CD4-positive, alpha-beta T cell treated with Interleukin-4 for 1 hour (primary cell): ENCODE measurements around the gene COL4A3.
A peak's percentile ranks its signal among the peaks of the same experiment; 100 is the strongest.
"Not testable (repeated sequence)": the region's sequence is repeated elsewhere in the genome, so short reads cannot be mapped to it uniquely, and the experiment has no call there.

Source experiments
- DNase-seq, 2 donors: peaks; one replicate each; pipeline ENCODE4 v3.0.0-alpha.2; 2020 to 2022

COL4A3 gene

GRCh38 chr2:227160164-227160563 lies 4.3 kb upstream of the COL4A3 start:
- DNase-seq, result no peak

DNA sequence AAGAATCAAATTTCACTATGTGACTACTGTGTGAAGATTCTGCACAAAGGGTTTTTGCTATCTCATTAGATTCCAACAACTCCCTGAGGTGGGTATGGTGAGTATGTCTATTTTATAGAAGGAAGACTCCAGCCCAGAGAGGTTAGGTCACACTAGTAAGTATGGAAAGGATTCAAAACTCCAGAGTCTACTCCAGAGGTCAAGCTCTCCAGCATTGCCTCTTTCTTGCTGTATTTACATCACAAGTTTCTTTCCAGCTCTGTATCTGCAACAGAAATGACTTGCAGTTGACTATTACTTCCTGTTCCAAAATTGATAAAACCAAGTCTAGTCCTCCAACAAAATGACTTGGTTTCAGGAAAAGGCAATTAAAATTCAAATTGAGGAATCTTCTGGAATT lies 2.5 kb upstream of the COL4A3 start:
- DNase-seq, result no peak

- no peak for DNase-seq
These were observed 883 bp upstream of the COL4A3 start for GRCh38 chr2:227163485-227163997.

DNA sequence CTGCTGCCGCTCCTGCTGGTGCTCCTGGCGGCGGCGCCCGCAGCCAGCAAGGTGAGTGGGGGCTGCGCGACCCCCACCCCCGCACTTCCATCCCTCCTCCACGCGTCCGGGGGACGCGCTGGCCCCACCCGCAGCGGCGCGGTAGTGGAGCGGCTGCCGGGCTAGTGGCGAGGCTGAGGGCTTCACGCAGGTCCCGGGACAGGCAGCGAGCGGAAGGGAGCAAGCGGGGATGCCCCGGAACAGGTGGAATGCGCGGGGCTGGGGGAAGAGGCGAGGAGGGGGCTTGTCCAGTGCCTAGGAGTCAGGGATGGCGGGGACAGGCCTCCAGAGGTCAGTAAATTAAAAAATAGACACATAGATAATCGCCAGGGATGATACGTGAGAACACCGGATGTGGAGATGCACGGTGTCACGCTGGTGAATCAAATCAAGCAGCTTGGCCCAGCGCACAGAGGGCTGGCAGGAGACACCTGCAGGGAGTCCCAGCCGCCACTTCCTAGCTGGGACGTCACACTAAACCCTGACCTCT lies 403 bp downstream of the COL4A3 start:
- DNase-seq, result peak in 1 of 2 donors; percentile 19

DNA sequence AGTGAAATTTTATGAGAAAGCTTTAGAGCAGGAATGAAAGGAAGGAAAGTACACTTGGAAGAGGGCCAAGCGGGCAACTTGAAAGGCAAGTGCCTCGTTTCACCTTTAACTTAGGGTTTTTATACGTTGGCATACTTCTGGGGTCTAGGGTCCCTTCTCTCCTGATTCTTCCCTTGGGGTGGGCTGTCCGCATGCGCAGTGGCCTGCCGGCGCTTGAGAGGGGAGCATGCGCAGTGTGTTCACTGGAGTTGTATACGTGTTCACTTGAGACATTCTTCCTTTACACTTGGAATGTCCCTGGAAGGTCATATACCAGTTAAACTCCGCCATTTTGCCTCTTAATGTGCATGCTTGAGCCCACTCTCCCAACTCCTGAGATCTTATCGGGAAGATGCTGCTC lies 7.4 kb downstream of the COL4A3 start:
- DNase-seq, result not testable (repeated sequence)

- DNase-seq, result no peak
These were observed 13.3 kb downstream of the COL4A3 start for GRCh38 chr2:227177592-227178336.

DNA sequence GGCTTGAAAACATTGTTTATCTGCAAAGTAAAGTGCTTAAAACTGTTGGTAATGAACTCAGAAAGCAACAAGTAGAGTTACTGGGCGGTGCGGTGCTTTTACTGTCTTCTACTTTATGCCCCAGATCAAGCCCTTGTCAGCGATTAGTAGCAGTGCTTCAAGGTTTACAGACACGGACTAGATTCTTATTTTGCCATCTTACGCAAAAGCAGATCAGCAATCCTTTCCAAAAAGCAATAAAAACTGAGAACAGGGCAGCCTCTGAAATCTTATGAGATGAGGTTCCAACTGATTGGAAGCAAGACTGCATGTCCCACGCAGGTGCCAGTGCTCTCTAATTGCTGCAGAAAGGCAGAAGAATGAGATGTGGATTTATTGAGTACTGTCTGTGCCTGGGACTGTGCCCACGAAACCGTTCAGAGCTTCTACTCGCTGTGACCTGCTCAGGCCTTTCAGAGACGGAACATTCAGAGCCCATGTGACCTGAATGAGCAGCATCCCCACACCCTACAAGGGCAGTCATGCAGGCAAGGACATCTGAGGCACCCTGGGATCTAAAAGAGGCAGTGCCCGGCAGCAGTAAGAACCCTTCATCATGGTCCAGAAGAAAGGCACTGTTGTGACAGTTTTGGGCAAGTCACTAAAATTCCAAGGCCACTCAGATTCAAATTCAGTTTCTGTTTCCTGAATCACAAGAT lies 15.7 kb downstream of the COL4A3 start:
- DNase-seq, result no peak

GRCh38 chr2:227180770-227181169 lies 16.3 kb downstream of the COL4A3 start:
- DNase-seq, result no peak

DNA sequence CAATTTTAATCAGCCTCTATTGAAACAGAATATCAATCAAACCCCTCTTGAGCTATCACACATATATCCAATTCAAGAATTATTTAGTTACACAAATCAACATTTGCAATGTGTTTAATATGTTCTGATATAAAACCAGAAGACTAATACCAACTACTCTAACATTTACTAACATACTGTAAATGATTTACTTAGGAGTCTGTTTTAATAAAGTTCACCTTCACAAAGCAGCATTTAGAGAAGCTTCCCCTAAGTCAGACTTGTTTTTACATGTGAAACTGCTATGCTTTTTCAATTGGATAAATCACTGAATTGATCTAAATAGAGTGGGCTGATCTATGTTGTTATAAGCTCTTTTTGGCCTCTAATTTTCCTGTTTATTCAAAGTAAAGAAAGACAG lies 18.3 kb downstream of the COL4A3 start:
- DNase-seq, result no peak

- DNase-seq, result no peak
These were observed 19.4 kb downstream of the COL4A3 start for GRCh38 chr2:227183657-227184367.

GRCh38 chr2:227185615-227186232 lies 21.3 kb downstream of the COL4A3 start:
- no peak for DNase-seq

DNA sequence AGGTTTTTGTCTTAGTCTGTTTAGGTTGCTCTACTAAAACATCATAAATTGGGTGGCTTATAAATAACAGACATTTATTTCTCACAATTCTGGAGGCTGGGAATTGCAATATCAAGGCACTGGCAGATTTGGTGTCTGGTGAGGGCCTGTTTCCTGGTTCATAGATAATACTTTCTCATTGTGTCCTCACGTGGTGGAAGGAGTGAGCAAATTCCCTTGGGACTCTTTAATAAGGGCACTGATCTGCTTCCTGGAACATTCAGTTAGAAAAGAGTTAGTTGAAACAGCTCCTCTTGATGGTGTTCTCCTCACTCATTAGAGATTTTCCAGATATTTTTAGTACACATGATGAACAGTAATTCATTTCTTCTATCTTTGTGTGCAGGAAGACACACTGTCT lies 22.3 kb downstream of the COL4A3 start:
- no peak for DNase-seq

DNA sequence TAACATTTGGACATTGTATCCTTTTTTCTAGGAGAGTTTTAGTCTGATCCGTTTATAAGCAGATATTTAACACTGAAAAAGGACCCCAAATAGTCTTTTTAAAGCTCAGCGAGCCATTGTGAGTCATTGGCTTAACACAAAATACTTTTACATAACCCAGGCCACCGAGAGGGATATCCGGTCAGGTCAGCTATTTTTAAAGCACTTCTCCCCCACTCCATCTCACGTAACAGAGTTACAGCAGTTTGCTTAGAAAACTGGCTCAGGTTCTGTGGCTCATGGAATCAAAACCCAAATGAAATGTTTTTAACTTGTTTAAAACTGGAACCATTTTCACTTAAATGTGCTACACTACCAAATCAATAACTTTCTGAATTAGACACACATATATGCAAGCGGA lies 23.9 kb downstream of the COL4A3 start:
- no peak for DNase-seq

GRCh38 chr2:227191367-227191766 lies 26.9 kb downstream of the COL4A3 start:
- DNase-seq, result no peak

DNA sequence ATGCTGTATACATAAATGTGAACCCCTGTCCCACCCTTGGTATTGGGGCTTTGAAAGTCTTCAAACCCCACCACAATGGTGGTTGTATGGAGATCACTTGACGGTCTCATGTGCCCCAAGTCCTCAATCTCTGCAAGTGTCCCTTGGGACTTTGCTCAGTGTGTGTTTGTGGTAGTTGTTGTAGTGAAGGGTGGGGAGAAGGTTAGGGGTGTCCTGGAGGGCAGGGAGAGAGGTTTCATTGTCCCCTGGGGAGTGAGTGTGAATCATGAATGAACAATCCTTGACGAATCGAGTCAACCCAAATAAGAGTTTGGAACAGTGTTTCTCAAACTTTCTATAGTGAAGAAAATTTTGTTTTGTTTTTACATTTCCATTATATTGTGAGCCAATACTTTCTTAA lies 28.1 kb downstream of the COL4A3 start:
- no peak for DNase-seq

GRCh38 chr2:227194219-227194618 lies 29.8 kb downstream of the COL4A3 start:
- DNase-seq, result no peak

- DNase-seq, result no peak
These were observed 34.4 kb downstream of the COL4A3 start for GRCh38 chr2:227198866-227199265.

GRCh38 chr2:227201771-227202170 lies 37.3 kb downstream of the COL4A3 start:
- DNase-seq, result no peak

GRCh38 chr2:227204452-227204851 lies 40.0 kb downstream of the COL4A3 start:
- DNase-seq, result no peak

- DNase-seq, result no peak
These were observed 41.3 kb downstream of the COL4A3 start for GRCh38 chr2:227205701-227206100.

- DNase-seq, result no peak
These were observed 42.0 kb downstream of the COL4A3 start for GRCh38 chr2:227206406-227206805.

- DNase-seq, result no peak
These were observed 43.1 kb downstream of the COL4A3 start for GRCh38 chr2:227207573-227207972.

DNA sequence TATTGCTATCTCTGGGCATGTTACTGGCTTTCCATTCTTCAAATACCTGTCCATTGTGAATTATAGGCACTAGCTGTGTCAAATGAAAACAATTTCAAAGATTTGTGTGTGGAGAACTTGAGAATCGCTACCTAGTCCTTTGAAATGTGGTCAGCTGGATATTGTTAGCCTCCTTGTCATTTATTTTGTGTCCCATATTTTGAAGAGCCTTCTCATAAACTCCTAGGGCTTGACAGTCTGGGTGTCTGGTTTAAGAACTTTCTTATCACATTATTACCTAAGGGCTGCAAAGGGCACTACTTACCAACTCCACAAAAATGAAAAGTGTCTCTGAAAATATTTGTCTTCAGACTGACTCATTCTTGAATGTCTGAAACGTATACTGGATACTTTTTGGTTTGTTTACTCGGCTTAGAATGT lies 50.2 kb downstream of the COL4A3 start:
- DNase-seq, result no peak
